ENCODE data around the gene SUSD2. TPM values are rescaled to one million over a fixed set of nuclear protein-coding genes. Genes with fewer than 3 reads are reported as not detected.

The SUSD2 gene
- polyA plus RNA-seq, 1 experiment: 0.63 TPM

- no peaks in the 10 kb centered on the region for H3K27me3 ChIP-seq (ENCODE audit: control insufficient read depth, insufficient read depth, low read length)
- ChIA-PET POLR2A (no interaction called here), CTCF (interaction anchor here (1.6 kb wide), 1 partner anchor 8 kb away, joined by 9 read pairs; no protein-coding TSS in a partner anchor)
- H3K4me3 ChIP-seq (ENCODE audit: low read depth, low read length): no peak overlapping the region
- TF ChIP-seq CTCF (IDR thresholded peaks at IDR 0.05; ENCODE audit: low read depth, low read length): no peak
- no peaks in the 10 kb centered on the region; the same call in 1 of the 2 replicates for H3K9me3 ChIP-seq (ENCODE audit: control insufficient read depth, insufficient read depth, low read length)
- DNase-seq (ENCODE audit: low read depth, low spot score): no peak
- H3K27ac ChIP-seq (ENCODE audit: low read depth, low read length): no peak overlapping the region
These were observed 2.2 kb downstream of the SUSD2 start for GRCh38 chr22:24183321-24184031.

- no peaks in the 10 kb centered on the region for H3K9me3 ChIP-seq (ENCODE audit: control insufficient read depth, insufficient read depth, low read length)
- ChIA-PET POLR2A (no interaction called here), CTCF (interaction anchor here (1.6 kb wide), 1 partner anchor 9 kb away, joined by 9 read pairs; no protein-coding TSS in a partner anchor)
- H3K4me3 ChIP-seq (ENCODE audit: low read depth, low read length): no peak overlapping the region
- no peak for DNase-seq (ENCODE audit: low read depth, low spot score)
- no peak for TF ChIP-seq CTCF (IDR thresholded peaks at IDR 0.05; ENCODE audit: low read depth, low read length)
- no peaks in the 10 kb centered on the region for H3K27me3 ChIP-seq (ENCODE audit: control insufficient read depth, insufficient read depth, low read length)
- H3K27ac ChIP-seq (ENCODE audit: low read depth, low read length): no peak overlapping the region
These were observed 2.9 kb downstream of the SUSD2 start for GRCh38 chr22:24184057-24184798.

DNA sequence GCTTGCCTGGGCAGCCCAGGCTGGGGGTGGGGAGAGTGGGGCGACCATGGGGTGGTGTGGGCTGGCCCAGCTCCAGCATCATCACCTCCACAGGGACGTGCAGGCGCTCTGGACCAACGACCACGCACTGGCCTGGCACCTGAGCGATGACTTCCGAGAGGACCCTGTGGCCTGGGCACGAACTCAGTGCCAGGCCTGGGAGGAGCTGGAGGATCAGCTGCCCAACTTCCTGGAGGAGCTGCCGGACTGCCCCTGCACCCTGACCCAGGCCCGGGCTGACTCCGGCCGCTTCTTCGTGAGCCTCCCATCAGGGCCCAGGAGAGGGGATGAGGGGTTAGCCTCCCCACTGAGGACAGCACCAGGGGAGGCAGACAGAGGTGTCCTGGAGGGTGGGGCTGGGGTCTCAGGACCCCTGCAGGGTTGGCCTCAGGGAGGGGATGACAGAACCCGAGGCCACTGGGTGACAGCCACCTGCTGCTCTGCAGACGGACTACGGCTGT lies 3.8 kb downstream of the SUSD2 start:
- H3K9me3 ChIP-seq (ENCODE audit: control insufficient read depth, insufficient read depth, low read length): no peaks in the 10 kb centered on the region
- H3K4me3 ChIP-seq (ENCODE audit: low read depth, low read length): no peak overlapping the region
- no peak for TF ChIP-seq CTCF (IDR thresholded peaks at IDR 0.05; ENCODE audit: low read depth, low read length)
- ChIA-PET CTCF (no interaction called here), POLR2A (no interaction called here)
- no peaks in the 10 kb centered on the region for H3K27me3 ChIP-seq (ENCODE audit: control insufficient read depth, insufficient read depth, low read length)
- no peak overlapping the region for H3K27ac ChIP-seq (ENCODE audit: low read depth, low read length)
- DNase-seq (ENCODE audit: low read depth, low spot score): no peak

DNA sequence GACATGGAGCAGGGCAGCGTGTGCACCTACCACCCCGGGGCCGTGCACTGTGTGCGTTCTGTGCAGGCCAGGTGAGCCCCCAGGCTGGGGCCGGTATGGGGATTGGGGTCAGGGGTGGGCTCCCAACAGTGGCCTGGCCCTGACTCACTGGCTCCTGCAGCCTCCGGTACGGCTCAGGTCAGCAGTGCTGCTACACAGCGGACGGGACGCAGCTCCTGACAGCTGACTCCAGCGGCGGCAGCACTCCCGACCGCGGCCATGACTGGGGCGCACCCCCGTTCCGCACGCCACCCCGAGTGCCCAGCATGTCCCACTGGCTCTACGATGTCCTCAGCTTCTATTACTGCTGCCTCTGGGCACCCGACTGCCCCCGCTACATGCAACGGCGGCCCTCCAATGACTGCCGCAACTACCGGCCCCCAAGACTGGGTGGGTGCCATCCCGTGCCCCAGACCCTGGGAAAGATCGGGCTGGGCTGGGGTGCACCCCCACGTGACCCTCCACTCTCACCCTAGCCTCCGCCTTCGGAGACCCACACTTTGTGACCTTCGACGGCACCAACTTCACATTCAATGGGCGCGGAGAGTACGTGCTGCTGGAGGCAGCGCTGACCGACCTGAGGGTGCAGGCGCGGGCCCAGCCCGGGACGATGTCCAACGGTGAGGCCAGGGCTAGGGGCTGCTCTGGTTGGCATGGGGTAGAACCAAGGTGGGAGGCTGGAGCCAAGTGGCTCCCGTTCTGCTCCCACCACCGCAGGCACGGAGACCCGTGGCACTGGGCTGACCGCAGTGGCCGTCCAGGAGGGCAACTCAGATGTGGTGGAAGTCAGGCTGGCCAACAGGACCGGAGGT lies 4.4 kb downstream of the SUSD2 start:
- Histone ChIP-seq H3K4me3 (ENCODE audit: low read depth, low read length) (no peak overlapping the region), H3K9me3 (ENCODE audit: control insufficient read depth, insufficient read depth, low read length) (no peaks in the 10 kb centered on the region), H3K27ac (ENCODE audit: low read depth, low read length) (no peak overlapping the region), H3K27me3 (ENCODE audit: control insufficient read depth, insufficient read depth, low read length) (no peaks in the 10 kb centered on the region)
- ChIA-PET POLR2A (no interaction called here), CTCF (no interaction called here)
- TF ChIP-seq CTCF (IDR thresholded peaks at IDR 0.05; ENCODE audit: low read depth, low read length): no peak
- DNase-seq (ENCODE audit: low read depth, low spot score): no peak

Measured in AG04450 (cell line).